Transverse colon (tissue), 4 donors: ENCODE results near the gene TIPARP. TPM values are rescaled to one million over a fixed set of nuclear protein-coding genes. Genes with fewer than 3 reads are reported as not detected.

Source experiments
- DNase-seq: peaks from one replicate; pipeline ENCODE4 v3.0.0-alpha.2; 2019
- H3K27ac ChIP-seq, 4 donors: fragments of 200-600 bp; sonication (generic); 2 replicates each; pipeline ENCODE4 v1.5.1; 2016 to 2018; ENCODE audit warnings: inconsistent platforms in 4 of 4
- H3K27me3 ChIP-seq: fragments of 200-600 bp; sonication (generic); 2 replicates; pipeline ENCODE4 v1.5.1; 2017; ENCODE audit warnings: inconsistent platforms
- H3K36me3 ChIP-seq, 4 donors: fragments of 200-600 bp; sonication (generic); 2 replicates each; pipeline ENCODE4 v1.5.1; 2017 to 2019; ENCODE audit warnings: inconsistent platforms in 4 of 4
- H3K4me1 ChIP-seq, 4 donors: fragments of 200-600 bp; sonication (generic); 2 replicates each; pipeline ENCODE4 v1.5.1; 2017 to 2020; ENCODE audit warnings: inconsistent platforms in 4 of 4
- H3K4me3 ChIP-seq, 4 donors: fragments of 200-600 bp; sonication (generic); 1 replicate in 1 of 4; 2 replicates in 3 of 4; pipeline versions ENCODE4 v1.5.1 to v1.6.1; 2017 to 2019; ENCODE audit warnings: inconsistent platforms in 4 of 4
- H3K9me3 ChIP-seq, 2 donors: fragments of 200-600 bp; sonication (generic); 2 replicates each; pipeline ENCODE4 v1.5.1; 2017 to 2019; ENCODE audit warnings: inconsistent platforms in 2 of 2
- CTCF ChIP-seq, 5 experiments: fragments of 200-600 bp in 3 of 5; fragments of 450-650 bp in 2 of 5; sonication (generic) in 3 of 5; IDR thresholded peaks; 1 replicate in 2 of 5; 2 replicates in 3 of 5; pipeline ENCODE4 v1.5.1; 2016 to 2017; ENCODE audit warnings: antibody characterized with exemption in 5 of 5, inconsistent platforms in 3 of 5, mild to moderate bottlenecking in 2 of 5, moderate library complexity in 1 of 5
- EP300 ChIP-seq: sonication (generic); formaldehyde crosslinking; IDR thresholded peaks from one replicate; pipeline ENCODE4 v1.6.1; 2017; ENCODE audit warnings: antibody characterized with exemption, low read depth
- POLR2A ChIP-seq: fragments of 450-650 bp; IDR thresholded peaks from one replicate; pipeline ENCODE4 v1.6.1; 2016; ENCODE audit warnings: antibody characterized with exemption, mild to moderate bottlenecking, moderate library complexity
- POLR2AphosphoS5 ChIP-seq, 3 donors: sonication (generic); formaldehyde crosslinking; IDR thresholded peaks; one replicate each; pipeline ENCODE4 v1.6.1; 2016; ENCODE audit warnings: antibody characterized with exemption in 3 of 3
- WGBS, 2 donors: methylation state at CpG; one replicate each; pipeline ENCODE4 v1.1.5; 2018; ENCODE audit warnings: low coverage in 1 of 2; 5-methylcytosine and 5-hydroxymethylcytosine counted together
- in situ Hi-C, 4 donors: fragments of 200-750 bp; cut with MboI; loops; one replicate each; pipeline versions ENCODE4 v1.15.0 to v1.15.1; 2017; ENCODE audit warnings: low sequenced_read_pairs in 3 of 4, low pct_ligation_motif_present in 1 of 4, low pct_unique_long_range_greater_than_20kb in 1 of 4
- intact Hi-C: fragments of 100-400 bp; cut with DNase I; formaldehyde crosslinking; loops from one replicate; pipeline ENCODE4 v1.15.1; 2023; ENCODE audit warnings: low total_unique reads
- total RNA-seq, 4 donors: library from RNA; depleted of rRNA; stranded (reverse); fragments of >200 nt; gene quantifications; one replicate each; pipeline ENCODE4 v1.1.0, GENCODE V29; 2016

TIPARP gene
- total RNA-seq, 4 donors from 2014 or later = 11.9 to 47.1 (median 34.3) TPM

GRCh38 chr3:156637480-156638022, 36.8 kb upstream of the TIPARP start:
- 0 to 28% methylated on average over 1 to 3 of the region's 3 CpGs for WGBS, 2 donors
- no peak for DNase-seq
- H3K9me3 ChIP-seq = no peaks in the 10 kb centered on the region
- intact Hi-C loops (no loop called here), in situ Hi-C loops (no loop called here)
- no peak for TF ChIP-seq EP300
- no peak for TF ChIP-seq CTCF (IDR thresholded peaks at IDR 0.05)
- TF ChIP-seq POLR2A = no peak
- TF ChIP-seq POLR2AphosphoS5 (IDR thresholded peaks at IDR 0.05) = no peak
- H3K4me3 ChIP-seq = no peak overlapping the region
- no peaks in the 10 kb centered on the region for H3K27me3 ChIP-seq
- H3K4me1 ChIP-seq = peaks cover 0 to 21% (median 5%) of the 10 kb centered on the region in 4 donors
- H3K27ac ChIP-seq = peak overlapping the region in 1 of 4 donors; percentile 14
- H3K36me3 ChIP-seq = no peaks in the 10 kb centered on the region

GRCh38 chr3:156638271-156638670, 36.1 kb upstream of the TIPARP start:
- Histone ChIP-seq H3K36me3 (no peaks in the 10 kb centered on the region), H3K4me1 (peaks cover 0 to 24% (median 5%) of the 10 kb centered on the region in 4 donors), H3K4me3 (no peak overlapping the region), H3K27ac (no peak overlapping the region), H3K9me3 (no peaks in the 10 kb centered on the region), H3K27me3 (no peaks in the 10 kb centered on the region)
- DNase-seq = no peak
- WGBS, 2 donors = 43 to 44% methylated on average over 3 to 4 of the region's 4 CpGs
- TF ChIP-seq CTCF (IDR thresholded peaks at IDR 0.05) (no peak), POLR2A (no peak), POLR2AphosphoS5 (IDR thresholded peaks at IDR 0.05) (no peak), EP300 (no peak)
- in situ Hi-C loops = no loop called here
- intact Hi-C loops = no loop called here

DNA sequence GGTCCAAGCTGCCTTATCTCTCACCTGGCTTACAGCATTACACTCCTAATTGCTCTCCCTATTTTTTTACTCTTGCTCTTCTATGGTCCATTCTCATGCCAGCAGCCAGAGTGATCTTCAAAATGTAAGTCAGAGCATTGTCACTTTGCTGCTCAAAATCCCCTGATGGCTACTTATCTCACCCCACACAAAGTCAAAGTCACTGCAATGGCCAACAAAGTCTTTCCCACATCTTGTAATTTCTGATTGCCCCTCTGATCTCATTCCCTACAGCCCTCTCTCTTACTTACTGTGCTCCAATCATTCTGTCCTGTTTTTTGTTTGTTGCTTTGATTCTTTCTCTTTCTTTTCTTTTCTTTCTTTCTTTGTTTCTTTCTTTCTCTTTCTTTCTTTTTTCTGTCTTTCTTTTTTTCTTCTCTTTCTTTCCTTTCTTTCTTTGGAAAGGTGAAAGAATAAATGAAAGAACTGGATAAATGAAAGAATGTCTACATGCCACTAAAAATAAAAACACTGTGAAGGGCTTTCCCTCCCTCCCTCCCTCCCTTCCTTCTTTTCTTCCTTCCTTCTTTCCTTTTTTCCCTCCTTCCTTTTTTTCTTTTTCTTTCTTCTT, 34.9 kb upstream of the TIPARP start:
- in situ Hi-C loops = no loop called here
- H3K4me3 ChIP-seq = no peak overlapping the region

DNA sequence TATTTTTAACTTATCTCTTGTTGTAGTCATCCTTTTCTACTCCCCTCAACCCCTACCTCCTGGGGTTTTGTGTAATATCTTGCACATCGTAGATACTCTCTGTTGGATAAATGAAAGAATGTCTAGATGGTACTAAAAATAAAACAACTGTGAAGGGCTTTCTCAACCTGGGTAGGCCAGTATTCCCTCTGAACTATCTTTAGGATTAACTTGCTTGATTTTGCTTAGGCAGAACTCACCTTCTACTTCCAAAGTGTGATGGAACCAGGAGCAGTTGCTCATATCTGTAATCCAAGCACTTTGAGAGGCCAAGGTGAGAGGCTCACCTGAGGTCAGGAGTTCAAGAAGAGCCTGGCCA, 32.8 kb upstream of the TIPARP start:
- peaks cover 0 to 44% (median 5%) of the 10 kb centered on the region in 4 donors for H3K4me1 ChIP-seq
- H3K4me3 ChIP-seq = no peak overlapping the region
- DNase-seq = no peak
- in situ Hi-C loops (no loop called here), intact Hi-C loops (no loop called here)
- no peaks in the 10 kb centered on the region for H3K36me3 ChIP-seq
- no peak overlapping the region for H3K27ac ChIP-seq
- H3K9me3 ChIP-seq = no peaks in the 10 kb centered on the region
- no peaks in the 10 kb centered on the region for H3K27me3 ChIP-seq
- TF ChIP-seq CTCF (IDR thresholded peaks at IDR 0.05) (no peak), EP300 (no peak), POLR2A (no peak), POLR2AphosphoS5 (IDR thresholded peaks at IDR 0.05) (no peak)
- 0 to 52% methylated on average over 1 of the region's 1 CpG for WGBS, 2 donors

More for the DNA sequence above, 34.9 kb upstream of the TIPARP start:
- Histone ChIP-seq H3K27me3 (no peaks in the 10 kb centered on the region), H3K27ac (no peak overlapping the region), H3K4me1 (peaks cover 0 to 34% (median 5%) of the 10 kb centered on the region in 4 donors), H3K9me3 (no peaks in the 10 kb centered on the region), H3K36me3 (no peaks in the 10 kb centered on the region)
- intact Hi-C loops = no loop called here
- DNase-seq = no peak
- TF ChIP-seq POLR2AphosphoS5 (IDR thresholded peaks at IDR 0.05) (no peak), POLR2A (no peak), CTCF (IDR thresholded peaks at IDR 0.05) (no peak), EP300 (no peak)
